IMR-90 (cell line): Measurements from ENCODE around the gene LY6G6D.

ENCODE experiments used
- CEBPB ChIP-seq: IDR thresholded peaks from 2 replicates; pipeline ENCODE4 v1.6.1; 2012; ENCODE audit warnings: low read depth, low read length, improper control_type of control experiment
- MAZ ChIP-seq: IDR thresholded peaks from 2 replicates; pipeline ENCODE4 v1.6.1; 2012; ENCODE audit warnings: low read depth, mild to moderate bottlenecking, low read length, improper control_type of control experiment, moderate library complexity, borderline replicate concordance
- NFE2L2 ChIP-seq: fragments of 150-350 bp; IDR thresholded peaks from 2 replicates; pipeline ENCODE4 v1.6.1; 2016; ENCODE audit warnings: low read depth, mild to moderate bottlenecking, low read length
- POLR2A ChIP-seq: IDR thresholded peaks from 2 replicates; pipeline ENCODE4 v1.6.1; 2012; ENCODE audit warnings: mild to moderate bottlenecking, low read depth, low read length
- RAD21 ChIP-seq: IDR thresholded peaks from 2 replicates; pipeline ENCODE4 v1.6.1; 2012; ENCODE audit warnings: low read length, improper control_type of control experiment
- RFX5 ChIP-seq: IDR thresholded peaks from 2 replicates; pipeline ENCODE4 v1.8.0; 2012; ENCODE audit warnings: low read depth, mild to moderate bottlenecking, low read length, moderate library complexity
- SMC3 ChIP-seq: fragments of 150-350 bp; IDR thresholded peaks from 2 replicates; pipeline ENCODE4 v1.6.1; 2016; ENCODE audit warnings: low read depth, mild to moderate bottlenecking, antibody characterized with exemption, low read length, moderate library complexity
- TF ChIP-seq, protein P1 (sequence below): conservative IDR thresholded peaks from 2 replicates; pipeline ENCODE4 v1.5.1; 2012; ENCODE audit warnings: mild to moderate bottlenecking, low read depth, low read length, improper control_type of control experiment
- TF ChIP-seq, protein P2 (sequence below): fragments of 150-350 bp; IDR thresholded peaks from 2 replicates; pipeline ENCODE4 v1.6.1; 2017; ENCODE audit warnings: mild to moderate bottlenecking, antibody characterized with exemption, low read length, low read depth
- TF ChIP-seq, protein P3 (sequence below): fragments of 150-350 bp; IDR thresholded peaks from 2 replicates; pipeline ENCODE4 v1.6.1; 2016; ENCODE audit warnings: low read depth, mild to moderate bottlenecking, low read length, moderate library complexity, borderline replicate concordance

DNA sequence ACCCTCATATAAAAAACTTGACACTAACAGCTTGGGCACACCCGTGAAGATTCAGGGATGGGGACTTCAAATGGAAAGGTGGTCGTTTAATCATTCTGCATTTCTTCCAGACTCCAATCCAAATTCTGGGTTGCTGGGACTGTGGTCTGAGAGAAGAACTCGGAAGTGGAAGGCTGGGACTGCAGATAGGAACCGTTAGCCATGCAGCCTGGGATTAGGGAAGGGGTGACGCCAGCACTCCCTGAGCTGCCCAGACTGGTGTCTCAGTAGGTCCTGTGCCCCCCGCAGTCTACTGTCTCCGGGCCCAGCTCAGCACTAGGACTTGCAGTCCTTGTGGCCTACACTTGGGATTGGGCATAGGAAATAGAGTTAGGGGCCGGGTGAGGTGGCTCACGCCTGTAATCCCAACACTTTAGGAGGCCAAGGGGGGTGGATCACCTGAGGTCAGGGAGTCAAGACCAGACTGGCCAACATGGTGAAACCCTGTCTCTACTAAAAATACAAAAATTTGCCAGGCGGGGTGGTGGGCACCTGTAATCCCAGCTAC lies 21.7 kb downstream of the LY6G6D start:
- TF ChIP-seq, protein P1, sequence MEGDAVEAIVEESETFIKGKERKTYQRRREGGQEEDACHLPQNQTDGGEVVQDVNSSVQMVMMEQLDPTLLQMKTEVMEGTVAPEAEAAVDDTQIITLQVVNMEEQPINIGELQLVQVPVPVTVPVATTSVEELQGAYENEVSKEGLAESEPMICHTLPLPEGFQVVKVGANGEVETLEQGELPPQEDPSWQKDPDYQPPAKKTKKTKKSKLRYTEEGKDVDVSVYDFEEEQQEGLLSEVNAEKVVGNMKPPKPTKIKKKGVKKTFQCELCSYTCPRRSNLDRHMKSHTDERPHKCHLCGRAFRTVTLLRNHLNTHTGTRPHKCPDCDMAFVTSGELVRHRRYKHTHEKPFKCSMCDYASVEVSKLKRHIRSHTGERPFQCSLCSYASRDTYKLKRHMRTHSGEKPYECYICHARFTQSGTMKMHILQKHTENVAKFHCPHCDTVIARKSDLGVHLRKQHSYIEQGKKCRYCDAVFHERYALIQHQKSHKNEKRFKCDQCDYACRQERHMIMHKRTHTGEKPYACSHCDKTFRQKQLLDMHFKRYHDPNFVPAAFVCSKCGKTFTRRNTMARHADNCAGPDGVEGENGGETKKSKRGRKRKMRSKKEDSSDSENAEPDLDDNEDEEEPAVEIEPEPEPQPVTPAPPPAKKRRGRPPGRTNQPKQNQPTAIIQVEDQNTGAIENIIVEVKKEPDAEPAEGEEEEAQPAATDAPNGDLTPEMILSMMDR = no peak
- TF ChIP-seq NFE2L2 = no peak
- TF ChIP-seq SMC3 = no peak
- no peak for TF ChIP-seq POLR2A
- no peak for TF ChIP-seq RAD21
- no peak for TF ChIP-seq MAZ
- TF ChIP-seq RFX5 = no peak
- TF ChIP-seq CEBPB = no peak
- TF ChIP-seq, protein P2, sequence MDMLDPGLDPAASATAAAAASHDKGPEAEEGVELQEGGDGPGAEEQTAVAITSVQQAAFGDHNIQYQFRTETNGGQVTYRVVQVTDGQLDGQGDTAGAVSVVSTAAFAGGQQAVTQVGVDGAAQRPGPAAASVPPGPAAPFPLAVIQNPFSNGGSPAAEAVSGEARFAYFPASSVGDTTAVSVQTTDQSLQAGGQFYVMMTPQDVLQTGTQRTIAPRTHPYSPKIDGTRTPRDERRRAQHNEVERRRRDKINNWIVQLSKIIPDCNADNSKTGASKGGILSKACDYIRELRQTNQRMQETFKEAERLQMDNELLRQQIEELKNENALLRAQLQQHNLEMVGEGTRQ = no peak
- TF ChIP-seq, protein P3, sequence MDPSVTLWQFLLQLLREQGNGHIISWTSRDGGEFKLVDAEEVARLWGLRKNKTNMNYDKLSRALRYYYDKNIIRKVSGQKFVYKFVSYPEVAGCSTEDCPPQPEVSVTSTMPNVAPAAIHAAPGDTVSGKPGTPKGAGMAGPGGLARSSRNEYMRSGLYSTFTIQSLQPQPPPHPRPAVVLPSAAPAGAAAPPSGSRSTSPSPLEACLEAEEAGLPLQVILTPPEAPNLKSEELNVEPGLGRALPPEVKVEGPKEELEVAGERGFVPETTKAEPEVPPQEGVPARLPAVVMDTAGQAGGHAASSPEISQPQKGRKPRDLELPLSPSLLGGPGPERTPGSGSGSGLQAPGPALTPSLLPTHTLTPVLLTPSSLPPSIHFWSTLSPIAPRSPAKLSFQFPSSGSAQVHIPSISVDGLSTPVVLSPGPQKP = no peak
